SK-N-SH (cell line): ENCODE data around the gene RASA4B. TPM values are rescaled to one million over a fixed set of nuclear protein-coding genes. Genes with fewer than 3 reads are reported as not detected.
"Not testable (repeated sequence)": the region's sequence is repeated elsewhere in the genome, so short reads cannot be mapped to it uniquely, and the experiment has no call there.

Experiments used
- CTCF ChIA-PET: fragments of 300-600, 350-600 bp; formaldehyde crosslinking; extraction: SDS; loops from one replicate; lab custom pipeline; 2021; lab: Yijun Ruan, JAX
- POLR2A ChIA-PET: fragments of 350-600 bp; sonication (Branson Sonifier 250); formaldehyde crosslinking; extraction: SDS; loops from one replicate; lab custom pipeline; 2020; ENCODE audit warnings: antibody characterized with exemption, inconsistent platforms; lab: Yijun Ruan, JAX
- DNase-seq: peaks from one replicate; pipeline ENCODE4 v3.0.0; 2012
- H2AFZ ChIP-seq: fragments of 200-600 bp; sonication (generic); 2 replicates; pipeline ENCODE4 v1.8.1; 2016; ENCODE audit warnings: antibody characterized with exemption, mild to moderate bottlenecking, low read depth
- H3F3A ChIP-seq: fragments of 200-600 bp; sonication (generic); replicated peaks from 2 replicates; pipeline ENCODE3; 2016; ENCODE audit warnings: antibody characterized with exemption, mild to moderate bottlenecking; ENCODE audit not compliant: insufficient read depth
- H3K27ac ChIP-seq, 2 experiments: fragments of 200-500 bp in 1 of 2; fragments of 200-600 bp in 1 of 2; sonication (Bioruptor generic) in 1 of 2; sonication (generic), shearing (Covaris generic) in 1 of 2; 2 replicates each; pipeline versions ENCODE4 v1.5.1 to v1.6.1; 2014 to 2016; ENCODE audit warnings: low read depth in 2 of 2, inconsistent platforms in 1 of 2, low read length in 1 of 2, mild to moderate bottlenecking in 1 of 2, mixed read lengths in 1 of 2
- H3K27me3 ChIP-seq: fragments of 200-600 bp; sonication (generic), shearing (Covaris generic); 2 replicates; pipeline ENCODE4 v1.6.1; 2016; ENCODE audit warnings: mixed run types; ENCODE audit not compliant: insufficient read depth
- H3K36me3 ChIP-seq, 2 experiments: fragments of 200-500 bp in 1 of 2; fragments of 200-600 bp in 1 of 2; sonication (Bioruptor generic) in 1 of 2; sonication (generic) in 1 of 2; replicated peaks in 1 of 2; 2 replicates each; pipeline versions ENCODE3 to v1.5.1; 2014 to 2016; ENCODE audit warnings: low read length in 1 of 2, mild to moderate bottlenecking in 1 of 2; ENCODE audit not compliant: insufficient read depth in 2 of 2, control insufficient read depth in 1 of 2
- H3K4me1 ChIP-seq, 2 experiments: fragments of 200-500 bp in 1 of 2; fragments of 200-600 bp in 1 of 2; sonication (Bioruptor generic) in 1 of 2; sonication (generic), shearing (Covaris generic) in 1 of 2; 2 replicates each; pipeline versions ENCODE4 v1.5.1 to v1.6.1; 2014 to 2016; ENCODE audit warnings: low read depth in 1 of 2, low read length in 1 of 2, mixed run types in 1 of 2; ENCODE audit not compliant: insufficient read depth in 2 of 2, control insufficient read depth in 1 of 2
- H3K4me2 ChIP-seq: fragments of 200-600 bp; sonication (generic), shearing (Covaris generic); 2 replicates; pipeline ENCODE4 v1.6.1; 2017; ENCODE audit warnings: mixed run types
- H3K4me3 ChIP-seq, 2 experiments: fragments of 200-500 bp in 1 of 2; fragments of 200-600 bp in 1 of 2; sonication (Bioruptor generic) in 1 of 2; sonication (generic), shearing (Covaris generic) in 1 of 2; 2 replicates each; pipeline versions ENCODE4 v1.5.1 to v1.8.1; 2014 to 2016; ENCODE audit warnings: low read depth in 2 of 2, inconsistent platforms in 1 of 2, low read length in 1 of 2, mild to moderate bottlenecking in 1 of 2, mixed read lengths in 1 of 2, moderate library complexity in 1 of 2
- H3K79me2 ChIP-seq: fragments of 200-600 bp; sonication (generic); 2 replicates; pipeline ENCODE4 v1.8.1; 2017; ENCODE audit warnings: mild to moderate bottlenecking; ENCODE audit not compliant: insufficient read depth
- H3K9ac ChIP-seq: fragments of 200-600 bp; sonication (generic); 2 replicates; pipeline ENCODE4 v1.6.1; 2017; ENCODE audit warnings: mixed run types
- H3K9me2 ChIP-seq: fragments of 200-600 bp; sonication (generic); 2 replicates; pipeline ENCODE4 v1.6.1; 2017; ENCODE audit warnings: mixed run types
- H3K9me3 ChIP-seq: fragments of 200-600 bp; sonication (generic); 2 replicates; pipeline ENCODE4 v1.6.1; 2017; ENCODE audit warnings: mixed run types, mild to moderate bottlenecking, moderate library complexity
- H4K20me1 ChIP-seq: fragments of 200-600 bp; sonication (generic); 2 replicates; pipeline ENCODE4 v1.6.1; 2017; ENCODE audit warnings: mild to moderate bottlenecking, mixed run types; ENCODE audit not compliant: insufficient read depth
- WGBS: methylation state at CpG from one replicate; pipeline ENCODE4 v1.1.6; 2017; ENCODE audit warnings: low lambda C conversion rate; 5-methylcytosine and 5-hydroxymethylcytosine counted together
- polyA plus RNA-seq, 3 experiments: library from polyadenylated mRNA; depleted of rRNA; stranded (reverse); fragments of >200 nt; gene quantifications; 2 replicates each; pipeline ENCODE4 v1.2.3, GENCODE V29; 2012

RASA4B gene
- polyA plus RNA-seq, 1 of the 3 experiments (the other 2 are of a cell fraction), result 19.5 TPM

GRCh38 chr7:102542771-102543170 lies 25.2 kb upstream of the RASA4B start:
- POLR2A ChIA-PET, H3K9me3 ChIP-seq, H2AFZ ChIP-seq, H3F3A ChIP-seq, H3K27ac ChIP-seq, H3K9ac ChIP-seq, H3K36me3 ChIP-seq, H3K4me1 ChIP-seq, H3K79me2 ChIP-seq, H3K27me3 ChIP-seq, CTCF ChIA-PET, DNase-seq, H4K20me1 ChIP-seq, H3K4me3 ChIP-seq, H3K9me2 ChIP-seq, H3K4me2 ChIP-seq: not testable (repeated sequence)
- WGBS, result 88% methylated on average over 7 of the region's 11 CpGs

- DNase-seq, H3K9me2 ChIP-seq, H3K9ac ChIP-seq, H3K36me3 ChIP-seq, H3F3A ChIP-seq, CTCF ChIA-PET, H3K4me3 ChIP-seq, H3K27me3 ChIP-seq, H3K27ac ChIP-seq, H4K20me1 ChIP-seq, POLR2A ChIA-PET, H3K79me2 ChIP-seq, H3K4me1 ChIP-seq, H3K4me2 ChIP-seq, H2AFZ ChIP-seq, H3K9me3 ChIP-seq: not testable (repeated sequence)
- 100% methylated on average over 4 of the region's 8 CpGs for WGBS
These were observed 24.5 kb upstream of the RASA4B start for GRCh38 chr7:102542083-102542482.

GRCh38 chr7:102540604-102541003 lies 23.0 kb upstream of the RASA4B start:
- H3K9me2 ChIP-seq, DNase-seq, H3K9ac ChIP-seq, H4K20me1 ChIP-seq, CTCF ChIA-PET, H3K36me3 ChIP-seq, H3K4me2 ChIP-seq, H3K27ac ChIP-seq, POLR2A ChIA-PET, H3F3A ChIP-seq, H2AFZ ChIP-seq, H3K9me3 ChIP-seq, H3K27me3 ChIP-seq, H3K4me1 ChIP-seq, H3K79me2 ChIP-seq, H3K4me3 ChIP-seq: not testable (repeated sequence)
- WGBS, result 96% methylated on average over 5 of the region's 6 CpGs

- 74% methylated on average over 5 of the region's 8 CpGs for WGBS
- H3K9ac ChIP-seq, H3K4me1 ChIP-seq, H3K9me2 ChIP-seq, DNase-seq, CTCF ChIA-PET, H3K4me3 ChIP-seq, H3K9me3 ChIP-seq, H3K36me3 ChIP-seq, H3K79me2 ChIP-seq, H3K4me2 ChIP-seq, H3F3A ChIP-seq, H4K20me1 ChIP-seq, H3K27me3 ChIP-seq, H2AFZ ChIP-seq, POLR2A ChIA-PET: not testable (repeated sequence)
- peak overlapping the region in 1 of 2 experiments; percentile 60; a peak in 2 of 4 replicates for H3K27ac ChIP-seq
These were observed 17.6 kb upstream of the RASA4B start for GRCh38 chr7:102535062-102535615.

GRCh38 chr7:102532127-102532526 lies 14.6 kb upstream of the RASA4B start:
- WGBS, result 80% methylated on average over 2 of the region's 2 CpGs
- DNase-seq, H3K9me3 ChIP-seq, H3K4me3 ChIP-seq, H3K9me2 ChIP-seq, H3K4me2 ChIP-seq, H3K9ac ChIP-seq, H3K27me3 ChIP-seq, H3K36me3 ChIP-seq, POLR2A ChIA-PET, H2AFZ ChIP-seq, CTCF ChIA-PET, H3F3A ChIP-seq, H4K20me1 ChIP-seq, H3K4me1 ChIP-seq, H3K79me2 ChIP-seq: not testable (repeated sequence)
- H3K27ac ChIP-seq, result peak overlapping the region; percentile 50 to 68

- H3K9me2 ChIP-seq, H3K4me1 ChIP-seq, H3K36me3 ChIP-seq, H3K4me2 ChIP-seq, H2AFZ ChIP-seq, H3K9me3 ChIP-seq, DNase-seq, H4K20me1 ChIP-seq, H3K4me3 ChIP-seq, H3K79me2 ChIP-seq, H3K27ac ChIP-seq, H3K27me3 ChIP-seq, CTCF ChIA-PET, H3F3A ChIP-seq, H3K9ac ChIP-seq, POLR2A ChIA-PET: not testable (repeated sequence)
- WGBS, result 41% methylated on average over 5 of the region's 7 CpGs
These were observed 14.0 kb upstream of the RASA4B start for GRCh38 chr7:102531583-102531982.
